GM19467 (cell line): ENCODE results near the gene CLEC2D.
"Not testable (repeated sequence)": the region's sequence is repeated elsewhere in the genome, so short reads cannot be mapped to it uniquely, and the experiment has no call there.

ENCODE experiments used
- ATAC-seq: cut with Tn5 transposase; IDR thresholded peaks from one replicate; pipeline ENCODE4 v1.9.1; 2021; ENCODE audit warnings: mild to moderate bottlenecking, moderate library complexity; ENCODE audit not compliant: unreplicated experiment

The CLEC2D gene

DNA sequence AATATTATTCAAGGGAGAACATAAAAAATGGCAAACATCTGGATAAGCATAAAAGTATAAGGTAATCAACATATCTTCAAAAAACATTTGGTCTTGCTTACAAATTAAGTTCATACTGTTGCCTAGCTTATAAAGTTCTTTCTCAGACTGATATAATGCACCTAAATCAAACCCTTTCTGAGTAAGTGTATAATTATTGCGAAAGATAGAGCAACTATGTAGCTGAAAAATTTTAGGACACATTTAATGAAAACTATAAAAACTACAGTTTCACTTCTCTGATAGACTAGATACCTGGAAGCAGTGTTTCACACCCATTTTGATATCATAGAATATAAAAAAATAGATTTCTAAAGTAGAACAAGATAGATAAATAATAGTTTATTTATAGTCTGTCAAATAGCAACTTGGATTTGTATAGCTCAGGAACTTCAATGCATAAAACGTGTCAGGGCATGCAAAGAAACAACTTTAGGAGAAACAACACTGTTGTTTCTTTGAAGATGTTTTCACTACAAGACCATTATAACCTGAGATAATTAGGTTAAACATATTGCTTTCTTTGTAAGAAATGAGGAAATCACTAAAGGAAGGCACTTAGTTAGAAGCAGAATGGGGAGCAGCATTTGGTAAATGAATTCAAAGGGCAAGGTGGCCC is 55.8 kb downstream of the CLEC2D start:
- ATAC-seq: no peak

- ATAC-seq: no peak
These were observed 58.3 kb downstream of the CLEC2D start for GRCh38 chr12:9727813-9728212.

DNA sequence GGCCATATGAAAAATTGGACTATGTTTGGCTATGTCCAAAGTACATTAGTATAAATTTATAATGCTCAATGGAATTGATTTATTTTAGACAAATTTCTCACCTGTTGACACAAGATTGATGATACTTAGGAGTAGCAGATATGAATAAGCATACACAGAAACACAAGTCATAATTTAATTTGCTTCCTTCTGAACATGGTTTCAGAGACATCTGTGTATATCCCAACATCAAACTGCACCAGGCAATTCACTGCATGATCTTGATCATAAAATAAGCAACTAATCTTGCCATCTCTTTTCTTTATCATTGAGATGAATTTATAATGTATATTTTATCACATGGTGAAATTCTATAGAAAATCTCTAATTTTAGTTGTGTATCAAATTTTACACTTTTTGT is 59.6 kb downstream of the CLEC2D start:
- ATAC-seq: no peak

DNA sequence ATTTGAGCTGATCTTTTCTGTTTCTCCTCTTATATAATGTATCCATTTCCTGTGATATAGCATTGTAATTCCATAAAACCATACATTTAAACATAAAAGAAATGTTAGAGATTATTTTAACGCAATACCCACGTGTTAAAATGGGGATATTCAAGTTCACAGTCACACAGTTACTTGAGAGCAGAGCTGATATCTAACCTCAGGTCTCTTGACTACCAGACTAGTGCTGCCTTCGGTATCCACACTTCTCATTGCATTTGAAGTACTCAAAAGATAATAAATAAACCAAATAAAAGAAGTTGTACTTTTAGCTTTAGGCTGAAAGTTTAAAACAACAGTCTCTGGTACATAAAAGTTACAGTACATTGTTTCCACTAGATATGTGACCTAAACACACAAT is 60.5 kb downstream of the CLEC2D start:
- ATAC-seq: no peak

GRCh38 chr12:9730591-9730990 is 61.1 kb downstream of the CLEC2D start:
- no peak for ATAC-seq

GRCh38 chr12:9731393-9731792 is 61.9 kb downstream of the CLEC2D start:
- ATAC-seq: no peak

DNA sequence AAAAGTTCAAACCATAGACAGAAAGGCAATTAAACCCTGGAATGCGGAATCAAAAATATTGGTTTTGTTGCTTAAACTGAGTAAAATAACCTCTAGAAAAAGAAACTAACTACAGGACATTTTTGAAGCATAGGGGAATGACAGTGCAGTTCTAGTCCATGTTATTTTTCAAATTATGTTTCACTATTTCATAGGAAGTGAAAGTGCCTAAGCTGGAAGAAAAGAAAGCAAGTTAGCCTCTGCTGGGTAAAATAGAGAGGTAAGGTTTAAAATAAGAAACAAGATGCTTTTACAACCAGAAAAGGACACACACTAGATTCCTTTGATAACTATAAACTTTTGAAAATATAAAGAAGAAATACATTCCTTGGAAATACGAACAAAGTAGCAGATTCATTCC is 62.3 kb downstream of the CLEC2D start:
- ATAC-seq: no peak

GRCh38 chr12:9732921-9733461 is 63.5 kb downstream of the CLEC2D start, which contains the start of gene CLECL1:
Gene CLECL1 (minus strand): TSS chr12:9733097.
- peak; percentile 29 for ATAC-seq

DNA sequence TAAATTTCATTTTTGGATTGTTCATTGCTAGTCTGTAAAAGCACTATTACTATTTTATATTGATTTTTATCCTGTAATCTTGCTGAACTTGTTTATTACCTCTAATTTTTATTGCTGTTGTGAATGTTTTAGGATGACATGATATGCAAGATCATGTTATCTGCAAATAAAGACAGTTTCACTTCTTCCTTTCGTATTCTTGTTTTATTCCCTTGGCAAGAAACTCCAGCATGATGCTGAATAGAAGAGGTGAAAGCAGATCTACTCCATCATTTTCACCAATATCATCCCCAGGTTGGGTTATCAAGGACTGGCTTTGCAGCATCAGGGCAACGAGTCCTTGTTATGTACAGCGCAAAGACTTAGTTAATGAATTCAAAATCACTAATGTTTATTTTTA is 66.1 kb downstream of the CLEC2D start:
- no peak for ATAC-seq

- ATAC-seq: no peak
These were observed 67.6 kb downstream of the CLEC2D start for GRCh38 chr12:9736936-9737705.

DNA sequence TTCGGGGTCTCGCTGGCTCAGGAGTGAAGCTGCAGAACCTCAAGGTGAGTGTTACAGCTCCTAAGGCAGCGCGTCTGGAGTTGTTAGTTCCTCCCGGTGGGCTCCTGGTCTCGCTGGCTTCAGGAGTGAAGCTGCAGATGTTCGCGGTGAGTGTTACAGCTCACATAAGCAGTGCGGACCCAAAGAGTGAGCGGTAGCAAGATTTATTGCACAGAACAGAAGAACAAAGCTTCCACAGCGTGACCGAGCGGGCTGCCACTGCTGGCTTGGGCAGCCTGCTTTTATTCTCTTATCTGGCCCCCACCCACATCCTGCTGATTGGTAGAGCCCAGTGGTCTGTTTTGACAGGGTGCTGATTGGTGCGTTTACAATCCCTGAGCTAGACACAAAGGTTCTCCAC is 69.4 kb downstream of the CLEC2D start:
- not testable (repeated sequence) for ATAC-seq

DNA sequence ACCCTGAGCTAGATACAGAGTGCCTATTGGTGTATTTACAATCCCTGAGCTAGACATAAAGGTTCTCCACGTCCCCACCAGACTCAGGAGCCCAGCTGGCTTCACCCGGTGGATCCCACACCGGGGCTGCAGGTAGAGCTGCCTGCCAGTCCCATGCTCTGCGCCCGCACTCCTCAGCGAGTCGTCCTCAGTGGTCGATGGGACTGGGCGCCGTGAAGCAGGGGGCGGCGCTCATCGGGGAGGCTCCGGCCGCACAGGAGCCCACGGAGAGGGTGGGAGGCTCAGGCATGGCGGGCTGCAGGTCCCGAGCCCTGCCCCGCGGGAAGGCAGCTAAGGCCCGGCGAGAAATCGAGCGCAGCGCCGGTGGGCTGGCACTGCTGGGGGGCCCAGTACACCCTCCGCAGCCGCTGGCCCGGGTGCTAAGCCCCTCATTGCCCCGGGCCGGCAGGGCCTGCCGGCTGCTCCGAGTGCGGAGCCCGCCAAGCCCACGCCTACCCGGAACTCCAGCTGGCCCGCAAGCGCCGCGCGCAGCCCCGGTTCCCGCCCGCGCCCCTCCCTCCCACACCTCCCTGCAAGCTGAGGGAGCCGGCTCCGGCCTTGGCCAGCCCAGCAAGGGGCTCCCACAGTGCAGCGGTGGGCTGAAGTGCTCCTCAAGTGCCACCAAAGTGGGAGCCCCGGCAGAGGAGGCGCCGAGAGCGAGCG is 70.0 kb downstream of the CLEC2D start:
- not testable (repeated sequence) for ATAC-seq

DNA sequence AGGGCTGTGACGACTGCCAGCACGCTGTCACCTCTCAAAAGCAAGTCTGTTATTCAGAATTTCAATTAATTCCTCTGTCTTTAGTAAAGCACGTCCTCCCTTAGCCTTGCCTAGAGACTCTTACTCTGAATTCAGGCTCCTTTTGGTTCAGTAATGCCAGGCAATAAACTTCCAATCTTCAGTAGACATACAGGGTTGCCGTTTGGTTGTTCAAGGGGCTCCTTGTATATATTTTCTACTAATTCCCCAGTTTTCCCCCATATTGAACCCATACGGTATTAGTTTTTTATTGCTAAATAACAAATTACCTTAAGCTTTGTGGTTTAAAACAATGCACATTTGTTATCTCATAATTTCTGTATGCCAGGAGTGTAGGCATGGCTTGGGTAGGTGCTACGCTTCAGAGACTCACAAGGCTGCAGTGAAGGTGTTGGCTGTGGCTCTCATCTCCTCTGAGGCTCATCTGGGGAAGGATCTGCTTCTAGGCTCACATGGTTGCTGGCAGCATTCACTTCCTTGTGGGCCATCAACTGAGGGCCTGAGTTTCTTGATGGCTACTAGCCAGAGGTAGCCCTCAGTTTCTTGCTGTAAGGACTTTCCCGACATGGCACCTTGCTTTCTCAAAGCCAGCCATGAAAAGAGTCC is 70.7 kb downstream of the CLEC2D start:
- no peak for ATAC-seq

DNA sequence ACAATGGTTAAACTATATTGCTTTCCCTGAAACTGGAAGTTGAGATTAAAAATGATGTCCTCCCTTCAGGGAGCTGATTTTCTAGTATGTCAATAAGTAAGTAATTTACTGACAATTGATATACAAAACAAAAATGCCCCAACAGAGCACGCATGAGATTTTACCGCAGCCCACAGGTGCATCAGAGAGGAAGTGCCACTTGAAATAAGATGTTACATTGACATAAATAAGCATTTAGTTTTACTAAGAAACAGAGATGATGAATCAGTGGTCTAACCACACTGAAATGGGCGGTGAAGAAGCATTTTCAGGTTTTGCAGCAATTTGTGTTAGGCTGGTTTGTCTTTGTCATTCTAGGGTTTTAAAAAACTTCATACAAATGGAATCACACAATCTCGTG is 72.2 kb downstream of the CLEC2D start:
- peak; percentile 67 for ATAC-seq

DNA sequence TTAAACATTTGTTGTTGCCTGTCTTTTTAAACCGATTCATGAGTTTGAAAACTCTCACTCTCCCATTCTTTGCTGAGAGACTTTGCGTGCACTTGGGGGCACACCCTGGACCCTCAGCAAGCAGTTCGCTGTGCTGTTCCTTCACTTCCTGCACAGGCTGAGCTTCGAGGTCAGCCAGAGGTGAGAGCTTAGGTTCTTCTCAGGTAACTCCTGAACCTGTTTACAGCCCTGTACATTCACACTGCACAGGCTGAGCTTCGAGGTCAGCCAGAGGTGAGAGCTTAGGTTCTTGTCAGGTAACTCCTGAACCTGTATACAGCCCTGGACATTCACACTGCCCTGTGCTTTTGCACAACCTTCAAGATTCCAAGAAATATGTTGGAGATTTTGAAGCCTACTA is 73.1 kb downstream of the CLEC2D start:
- ATAC-seq: peak; percentile 44

DNA sequence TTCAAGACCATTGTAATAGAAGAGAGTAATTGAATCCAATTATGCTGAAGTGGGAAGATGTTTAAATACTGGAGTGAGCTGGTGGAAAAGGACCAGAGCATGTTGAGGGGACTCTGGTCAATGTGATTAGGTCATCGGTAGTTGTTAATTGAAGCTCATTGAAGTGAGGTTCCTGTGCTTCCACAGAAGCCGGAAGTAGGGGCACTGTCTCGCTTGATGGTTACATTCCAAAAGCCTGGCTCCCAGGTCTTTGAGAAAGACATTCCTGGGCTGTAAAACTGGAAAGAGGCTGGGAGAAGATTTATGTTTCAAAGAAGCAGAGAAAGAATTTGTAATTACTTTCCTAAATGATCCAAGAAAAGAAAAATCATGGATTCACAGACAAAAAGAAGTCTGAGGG is 75.7 kb downstream of the CLEC2D start:
- ATAC-seq: no peak
